ENCODE results near the gene GRIP2. TPM values are rescaled to one million over a fixed set of nuclear protein-coding genes. Genes with fewer than 3 reads are reported as not detected.

Gene GRIP2
- total and polyA plus RNA-seq, 9 of the 15 experiments (the other 6 are each of a cell fraction or from before 2014, with no cell fraction given), result 0.01 TPM; not detected in 7

DNA sequence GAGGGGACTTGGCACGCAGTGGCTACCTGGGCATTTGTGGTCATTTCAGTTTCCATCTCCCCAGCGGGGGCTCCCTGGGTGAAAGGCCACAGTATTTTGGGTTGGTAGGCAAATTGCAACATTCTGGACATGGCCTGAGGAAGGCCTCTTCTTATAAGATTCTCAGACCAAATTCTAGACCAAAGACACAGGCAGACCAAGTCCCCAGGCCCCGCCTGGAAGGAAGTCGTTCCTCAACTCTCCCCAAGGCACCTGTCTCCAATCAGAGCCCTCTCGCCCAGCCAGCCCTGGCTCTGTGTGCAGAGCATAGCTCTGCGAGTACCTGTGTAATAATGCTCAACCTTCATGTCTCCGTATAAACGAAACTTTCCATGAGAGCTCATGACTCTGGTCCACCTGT lies 53.1 kb downstream of the GRIP2 start:
- ChIA-PET POLR2A (interaction anchor here (0.5 to 0.9 kb wide), 3 partner anchors 11 to 34 kb away, joined by 3 to 5 read pairs (median 3); no protein-coding TSS in a partner anchor), CTCF (ENCODE audit: low intra/inter-chr PET ratio) (no interaction called here)
- Histone ChIP-seq H3K9me3 (replicated peaks; ENCODE audit: control insufficient read depth, insufficient read depth, low read depth, low read length) (no peaks in the 10 kb centered on the region), H3K4me3 (no peak overlapping the region), H3K79me2 (ENCODE audit: control insufficient read depth, insufficient read depth, low read length) (no peaks in the 10 kb centered on the region), H3K27me3 (ENCODE audit: control insufficient read depth in 2 of 2, insufficient read depth in 2 of 2, low read length in 2 of 2) (no peaks in the 10 kb centered on the region), H3K9me1 (ENCODE audit: control insufficient read depth, insufficient read depth, low read length) (no peaks in the 10 kb centered on the region), H3K27ac (ENCODE audit: extremely low read depth, low read depth, low read length) (no peak overlapping the region), H3K36me3 (ENCODE audit: control insufficient read depth, insufficient read depth, low read length) (peaks cover 76% of the 10 kb centered on the region; the same call in 2 of the 3 replicates), H3K9ac (ENCODE audit: insufficient read depth in 1 of 2, low read depth in 2 of 2, low read length in 2 of 2) (no peak overlapping the region), H4K20me1 (replicated peaks; ENCODE audit: control insufficient read depth, insufficient read depth, low read length) (0 out of 2 replicates have a peak, but pooled peaks cover 5% of the 10 kb centered on the region), H3K4me2 (ENCODE audit: insufficient read depth, low read length) (no peak overlapping the region), H3K4me1 (replicated peaks in 1 of 2; ENCODE audit: control insufficient read depth in 2 of 2, insufficient read depth in 2 of 2, low read length in 2 of 2) (peaks cover 0 to 5% of the 10 kb centered on the region in 2 experiments; a peak in 2 of 5 replicates), H2AFZ (ENCODE audit: low read depth, low read length) (no peak overlapping the region)
- intact Hi-C loops (cut with micrococcal nuclease) (no loop called here), in situ Hi-C loops (cut with MboI) (no loop called here)
- no TSS peak for BruUV-seq (replicated peaks)
- FAIRE-seq, result no peak
- 85% methylated on average over 8 of the region's 8 CpGs for WGBS (ENCODE audit: insufficient coverage, low coverage, missing lambda C conversion rate)
- DNase-seq (ENCODE audit: extremely low read depth in 1 of 4, low spot score in 3 of 4), result no peak
- ATAC-seq, result no peak
- TF ChIP-seq ESRRA (IDR thresholded peaks at IDR 0.05; ENCODE audit: borderline replicate concordance, low read depth) (no peak), XRCC4 (IDR thresholded peaks at IDR 0.05; ENCODE audit: extremely low read depth, insufficient read depth, insufficient read length) (no peak), ZNF740 (CRISPR knock-in tag; IDR thresholded peaks at IDR 0.05) (no peak), ZNF740 (tag; IDR thresholded peaks at IDR 0.05) (no peak), BCOR (IDR thresholded peaks at IDR 0.05) (no peak), ETV6 (IDR thresholded peaks at IDR 0.05; ENCODE audit: borderline replicate concordance in 1 of 2, low read depth in 2 of 2, low read length in 1 of 2) (no peak), ETV6 (CRISPR knock-in tag; IDR thresholded peaks at IDR 0.05; ENCODE audit: borderline replicate concordance) (no peak), GABPA (tag; conservative IDR thresholded peaks at IDR 0.05; ENCODE audit: low read depth) (no peak), POU5F1 (IDR thresholded peaks at IDR 0.05; ENCODE audit: borderline replicate concordance, low read depth, low read length, partially characterized antibody) (no peak), GMEB1 (CRISPR knock-in tag; IDR thresholded peaks at IDR 0.05) (no peak), IFI16 (CRISPR knock-in tag; IDR thresholded peaks at IDR 0.05) (no peak), SMAD1 (IDR thresholded peaks at IDR 0.05; ENCODE audit: low read depth, low read length, partially characterized antibody) (no peak), HMBOX1 (IDR thresholded peaks at IDR 0.05) (no peak), PPARD (CRISPR knock-in tag; IDR thresholded peaks at IDR 0.05) (no peak), BRF1 (IDR thresholded peaks at IDR 0.05; ENCODE audit: borderline replicate concordance, extremely low read depth, insufficient read length) (no peak)
- TF ChIP-seq, protein P1, sequence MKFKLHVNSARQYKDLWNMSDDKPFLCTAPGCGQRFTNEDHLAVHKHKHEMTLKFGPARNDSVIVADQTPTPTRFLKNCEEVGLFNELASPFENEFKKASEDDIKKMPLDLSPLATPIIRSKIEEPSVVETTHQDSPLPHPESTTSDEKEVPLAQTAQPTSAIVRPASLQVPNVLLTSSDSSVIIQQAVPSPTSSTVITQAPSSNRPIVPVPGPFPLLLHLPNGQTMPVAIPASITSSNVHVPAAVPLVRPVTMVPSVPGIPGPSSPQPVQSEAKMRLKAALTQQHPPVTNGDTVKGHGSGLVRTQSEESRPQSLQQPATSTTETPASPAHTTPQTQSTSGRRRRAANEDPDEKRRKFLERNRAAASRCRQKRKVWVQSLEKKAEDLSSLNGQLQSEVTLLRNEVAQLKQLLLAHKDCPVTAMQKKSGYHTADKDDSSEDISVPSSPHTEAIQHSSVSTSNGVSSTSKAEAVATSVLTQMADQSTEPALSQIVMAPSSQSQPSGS (CRISPR knock-in tag; IDR thresholded peaks at IDR 0.05), result no peak
- TF ChIP-seq, protein P2, sequence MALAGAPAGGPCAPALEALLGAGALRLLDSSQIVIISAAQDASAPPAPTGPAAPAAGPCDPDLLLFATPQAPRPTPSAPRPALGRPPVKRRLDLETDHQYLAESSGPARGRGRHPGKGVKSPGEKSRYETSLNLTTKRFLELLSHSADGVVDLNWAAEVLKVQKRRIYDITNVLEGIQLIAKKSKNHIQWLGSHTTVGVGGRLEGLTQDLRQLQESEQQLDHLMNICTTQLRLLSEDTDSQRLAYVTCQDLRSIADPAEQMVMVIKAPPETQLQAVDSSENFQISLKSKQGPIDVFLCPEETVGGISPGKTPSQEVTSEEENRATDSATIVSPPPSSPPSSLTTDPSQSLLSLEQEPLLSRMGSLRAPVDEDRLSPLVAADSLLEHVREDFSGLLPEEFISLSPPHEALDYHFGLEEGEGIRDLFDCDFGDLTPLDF (CRISPR knock-in tag; IDR thresholded peaks at IDR 0.05), result no peak

Measured in K562 (cell line).